Activated T-helper 17 cell treated with anti-CD3 and anti-CD28 coated beads, Interleukin-2, amount 50 U/mL, for 72 hours (primary cell): Measurements from ENCODE around the gene ZNF615. TPM values are rescaled to one million over a fixed set of nuclear protein-coding genes. Genes with fewer than 3 reads are reported as not detected.
"Not testable (repeated sequence)": the region's sequence is repeated elsewhere in the genome, so short reads cannot be mapped to it uniquely, and the experiment has no call there.

ENCODE experiments used
- ATAC-seq: fragments of 150-1000 bp; cut with Tn5 transposase; replicated peaks from 2 replicates; pipeline ENCODE4 v1.10.0; 2021; ENCODE audit warnings: mild to moderate bottlenecking, moderate library complexity
- H3K27ac Mint-ChIP-seq: one replicate; pipeline ENCODE4 v1.8.0; 2022; ENCODE audit warnings: mixed read lengths
- H3K27me3 Mint-ChIP-seq: one replicate; pipeline ENCODE4 v1.8.0; 2022; ENCODE audit warnings: mixed read lengths
- H3K36me3 Mint-ChIP-seq: one replicate; pipeline ENCODE4 v1.8.0; 2022; ENCODE audit warnings: low read depth, mild to moderate bottlenecking, mixed read lengths
- H3K4me1 Mint-ChIP-seq: one replicate; pipeline ENCODE4 v1.8.0; 2022; ENCODE audit warnings: mixed read lengths
- H3K4me3 Mint-ChIP-seq: one replicate; pipeline ENCODE4 v1.8.0; 2022; ENCODE audit warnings: mild to moderate bottlenecking, mixed read lengths
- H3K9me3 Mint-ChIP-seq: one replicate; pipeline ENCODE4 v1.8.0; 2022; ENCODE audit warnings: mixed read lengths
- total RNA-seq, 2 donors: library from RNA; stranded (reverse); gene quantifications; one replicate each; pipeline ENCODE4 v1.2.3, GENCODE V29; 2022

Gene ZNF615
- total RNA-seq, 2 donors from 2014 or later: 5.9 to 15.2 TPM

DNA sequence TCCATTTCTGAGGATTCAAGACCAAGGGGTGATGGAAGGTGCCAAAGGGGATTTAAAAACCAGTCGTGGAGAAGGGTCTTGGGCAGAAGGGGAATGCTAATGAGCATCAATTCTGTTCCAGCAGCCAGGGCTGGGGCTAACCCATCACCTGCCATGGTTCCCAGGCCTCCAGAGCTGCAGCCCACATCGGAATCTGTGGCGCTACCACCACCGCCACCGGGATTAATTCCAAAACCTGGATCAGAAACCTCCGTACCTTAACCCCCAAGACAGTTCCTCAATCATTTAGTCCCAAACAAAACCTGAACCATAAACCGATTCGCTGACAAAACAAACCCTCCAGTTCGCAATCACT is 583 bp downstream of the ZNF615 start:
- Mint-ChIP-seq H3K9me3 (peaks cover 12% of the 10 kb centered on the region), H3K27me3 (no peaks in the 10 kb centered on the region), H3K27ac (peak overlapping the region; percentile 94), H3K36me3 (peaks cover 33% of the 10 kb centered on the region), H3K4me3 (peak overlapping the region; percentile 91), H3K4me1 (peaks cover 9% of the 10 kb centered on the region)
- ATAC-seq: peak; percentile 8

DNA sequence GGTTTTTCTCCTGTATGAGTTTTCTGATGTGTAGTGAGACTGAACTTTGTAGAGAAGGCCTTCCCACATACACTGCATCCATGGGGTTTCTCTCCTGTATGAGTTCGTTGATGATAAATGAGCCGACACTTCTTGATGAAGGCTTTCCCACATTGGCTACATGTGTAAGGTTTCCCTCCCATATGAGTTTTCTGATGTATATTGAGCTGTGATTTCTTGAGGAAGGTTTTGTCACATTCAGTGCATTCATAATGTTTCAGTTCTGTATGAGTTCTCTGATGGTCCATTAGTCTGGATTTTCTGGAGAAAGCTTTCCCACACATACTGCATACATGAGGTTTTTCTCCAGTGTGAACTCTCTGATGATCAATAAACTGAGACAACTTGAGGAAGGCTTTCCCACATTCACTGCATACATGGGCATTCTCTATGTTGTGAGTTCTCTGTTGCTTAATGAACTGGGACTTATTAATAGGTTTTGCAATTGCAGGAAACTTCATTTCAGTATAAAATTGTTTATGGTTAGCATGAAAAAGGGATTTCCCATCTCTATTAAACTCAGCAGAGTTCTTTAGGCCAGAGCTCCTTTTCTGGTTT is 13.9 kb downstream of the ZNF615 start:
- Mint-ChIP-seq H3K27ac (no peak overlapping the region), H3K36me3 (peaks cover 59% of the 10 kb centered on the region)

GRCh38 chr19:51993422-51993821 is 14.6 kb downstream of the ZNF615 start:
- peaks cover 47% of the 10 kb centered on the region for H3K9me3 Mint-ChIP-seq
- no peaks in the 10 kb centered on the region for H3K4me1 Mint-ChIP-seq
- H3K27ac Mint-ChIP-seq: no peak overlapping the region
- no peak for ATAC-seq
- no peaks in the 10 kb centered on the region for H3K27me3 Mint-ChIP-seq
- peaks cover 52% of the 10 kb centered on the region for H3K36me3 Mint-ChIP-seq
- H3K4me3 Mint-ChIP-seq: no peak overlapping the region

More for the DNA sequence above, 13.9 kb downstream of the ZNF615 start:
- Mint-ChIP-seq H3K27me3 (no peaks in the 10 kb centered on the region), H3K4me1 (no peaks in the 10 kb centered on the region), H3K4me3 (no peak overlapping the region), H3K9me3 (peaks cover 40% of the 10 kb centered on the region)
- ATAC-seq: no peak

GRCh38 chr19:51986309-51987291 is 21.4 kb downstream of the ZNF615 start, which contains the start of gene ZNF350:
Gene ZNF350, minus strand, starts transcription at chr19:51986840. Its CDS starts 12,480 bp downstream, at chr19:51974360.
- ATAC-seq: peak; percentile 98
- peaks cover 6% of the 10 kb centered on the region for H3K4me1 Mint-ChIP-seq
- peaks cover 36% of the 10 kb centered on the region for H3K36me3 Mint-ChIP-seq
- peak within 1 kb of the TSS; percentile 94 for H3K27ac Mint-ChIP-seq
- H3K4me3 Mint-ChIP-seq: peak within 1 kb of the TSS; percentile 92
- no peaks in the 10 kb centered on the region for H3K27me3 Mint-ChIP-seq
- peaks cover 33% of the 10 kb centered on the region for H3K9me3 Mint-ChIP-seq

- ATAC-seq: no peak
- no peak overlapping the region for H3K4me3 Mint-ChIP-seq
- peaks cover 6% of the 10 kb centered on the region for H3K4me1 Mint-ChIP-seq
- H3K9me3 Mint-ChIP-seq: peaks cover 29% of the 10 kb centered on the region
- peaks cover 69% of the 10 kb centered on the region for H3K36me3 Mint-ChIP-seq
- no peaks in the 10 kb centered on the region for H3K27me3 Mint-ChIP-seq
- no peak overlapping the region for H3K27ac Mint-ChIP-seq
These were observed 24.6 kb downstream of the ZNF615 start for GRCh38 chr19:51983361-51983760.

- H3K9me3 Mint-ChIP-seq: peaks cover 23% of the 10 kb centered on the region
- H3K27ac Mint-ChIP-seq, H3K4me1 Mint-ChIP-seq, H3K4me3 Mint-ChIP-seq, H3K27me3 Mint-ChIP-seq, ATAC-seq: not testable (repeated sequence)
- H3K36me3 Mint-ChIP-seq: peaks cover 84% of the 10 kb centered on the region
These were observed 27.1 kb downstream of the ZNF615 start for GRCh38 chr19:51980926-51981325.

DNA sequence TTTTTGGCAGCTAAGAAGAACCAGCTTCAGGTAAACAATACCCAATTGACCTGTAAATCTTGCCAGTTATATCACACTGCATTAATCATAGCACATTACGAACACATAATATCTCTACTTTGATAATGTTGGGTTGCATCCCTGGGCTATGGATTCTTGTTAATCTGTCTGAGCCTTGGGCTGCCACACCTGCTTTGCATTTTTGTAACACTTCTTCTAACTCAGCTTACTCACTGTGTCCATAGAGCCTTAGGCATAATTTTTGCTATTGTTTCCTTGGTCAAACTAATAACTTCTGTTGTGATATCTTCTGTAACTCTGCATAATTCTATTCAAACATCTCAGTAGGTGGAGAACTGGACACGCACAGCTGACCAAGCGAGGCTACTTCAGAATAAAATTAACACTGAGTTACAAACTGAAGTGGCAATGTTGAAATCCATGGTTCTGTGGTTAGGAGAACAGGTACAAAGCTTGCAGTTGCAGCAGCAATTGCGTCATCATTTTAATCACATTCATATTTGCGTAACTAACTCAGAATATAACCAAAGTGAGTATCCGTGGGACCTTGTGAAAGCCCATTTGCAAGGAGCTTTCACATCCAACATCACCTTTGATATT is 27.8 kb downstream of the ZNF615 start:
- Mint-ChIP-seq H3K27me3 (no peaks in the 10 kb centered on the region), H3K4me1 (no peaks in the 10 kb centered on the region), H3K9me3 (peaks cover 23% of the 10 kb centered on the region), H3K4me3 (no peak overlapping the region), H3K36me3 (peaks cover 85% of the 10 kb centered on the region), H3K27ac (no peak overlapping the region)
- ATAC-seq: no peak

DNA sequence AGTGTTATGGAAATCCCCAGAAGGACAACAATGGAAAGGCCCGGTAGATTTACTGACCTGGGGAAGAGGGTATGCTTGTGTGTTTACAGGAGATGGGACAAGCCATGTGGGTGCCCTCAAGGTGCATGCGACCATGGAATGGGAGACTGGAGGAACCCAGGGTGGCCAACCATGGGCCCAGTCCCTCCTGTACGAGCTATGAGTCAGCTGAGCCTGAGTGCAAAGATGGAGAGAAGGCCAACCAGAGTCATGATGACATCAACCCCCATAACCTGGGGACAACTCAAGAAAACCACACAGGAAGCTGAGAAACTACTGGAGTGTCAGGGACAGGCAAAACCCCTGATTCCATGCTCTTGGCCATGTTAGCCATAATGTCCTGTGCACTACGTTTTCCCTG is 29.1 kb downstream of the ZNF615 start:
- Mint-ChIP-seq H3K27me3 (no peaks in the 10 kb centered on the region), H3K4me3 (no peak overlapping the region), H3K9me3 (peaks cover 23% of the 10 kb centered on the region), H3K27ac (no peak overlapping the region), H3K4me1 (no peaks in the 10 kb centered on the region), H3K36me3 (peaks cover 93% of the 10 kb centered on the region)
- ATAC-seq: no peak

DNA sequence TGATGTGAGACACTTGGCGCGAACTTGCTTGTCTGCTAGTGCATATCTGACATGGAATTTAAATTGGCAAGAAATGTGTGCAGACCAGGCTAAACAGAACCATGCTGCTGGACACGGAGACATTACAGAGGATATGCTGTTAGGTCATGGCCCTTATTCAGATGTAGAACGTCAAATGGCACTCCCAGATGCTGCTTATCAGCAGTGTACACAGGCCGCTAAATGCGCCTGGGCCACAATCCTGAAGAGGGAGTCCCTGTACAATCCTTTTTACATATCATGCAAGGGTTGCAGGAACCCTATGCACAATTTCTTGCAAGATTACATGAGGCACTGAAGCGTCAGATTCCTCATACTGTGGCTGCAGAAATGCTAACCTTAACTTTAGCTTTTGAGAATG is 30.7 kb downstream of the ZNF615 start:
- Mint-ChIP-seq H3K27me3 (no peaks in the 10 kb centered on the region), H3K36me3 (peaks cover 93% of the 10 kb centered on the region), H3K27ac (no peak overlapping the region), H3K4me1 (no peaks in the 10 kb centered on the region), H3K4me3 (no peak overlapping the region), H3K9me3 (peaks cover 20% of the 10 kb centered on the region)
- ATAC-seq: no peak

GRCh38 chr19:51976852-51977251 is 31.2 kb downstream of the ZNF615 start:
- no peak for ATAC-seq
- Mint-ChIP-seq H3K36me3 (peaks cover 94% of the 10 kb centered on the region), H3K4me3 (no peak overlapping the region), H3K27ac (no peak overlapping the region), H3K4me1 (no peaks in the 10 kb centered on the region), H3K9me3 (peaks cover 22% of the 10 kb centered on the region), H3K27me3 (no peaks in the 10 kb centered on the region)

DNA sequence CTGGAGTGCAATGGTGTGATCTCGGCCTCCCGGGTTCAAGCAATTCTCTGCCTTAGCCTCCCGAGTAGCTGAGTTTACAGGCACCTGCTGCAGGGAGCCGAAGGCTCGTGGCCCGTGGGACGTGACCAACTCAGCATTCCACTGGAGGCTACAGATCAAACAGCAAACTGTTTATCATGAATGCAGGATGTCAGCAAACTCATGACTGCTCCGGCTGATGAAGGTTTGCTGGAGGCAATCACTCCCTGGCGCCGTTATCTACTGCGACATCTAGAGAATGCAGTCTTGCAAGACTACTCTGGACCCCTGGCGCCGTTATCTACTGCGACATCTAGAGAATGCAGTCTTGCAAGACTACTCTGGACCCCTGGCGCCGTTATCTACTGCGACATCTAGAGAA is 32.2 kb downstream of the ZNF615 start:
- not testable (repeated sequence) for H3K4me1 Mint-ChIP-seq, H3K27ac Mint-ChIP-seq, H3K27me3 Mint-ChIP-seq, ATAC-seq, H3K4me3 Mint-ChIP-seq
- H3K9me3 Mint-ChIP-seq: peaks cover 32% of the 10 kb centered on the region
- peaks cover 94% of the 10 kb centered on the region for H3K36me3 Mint-ChIP-seq

- H3K9me3 Mint-ChIP-seq: peaks cover 35% of the 10 kb centered on the region
These were observed 36.4 kb downstream of the ZNF615 start for GRCh38 chr19:51971624-51972023.

DNA sequence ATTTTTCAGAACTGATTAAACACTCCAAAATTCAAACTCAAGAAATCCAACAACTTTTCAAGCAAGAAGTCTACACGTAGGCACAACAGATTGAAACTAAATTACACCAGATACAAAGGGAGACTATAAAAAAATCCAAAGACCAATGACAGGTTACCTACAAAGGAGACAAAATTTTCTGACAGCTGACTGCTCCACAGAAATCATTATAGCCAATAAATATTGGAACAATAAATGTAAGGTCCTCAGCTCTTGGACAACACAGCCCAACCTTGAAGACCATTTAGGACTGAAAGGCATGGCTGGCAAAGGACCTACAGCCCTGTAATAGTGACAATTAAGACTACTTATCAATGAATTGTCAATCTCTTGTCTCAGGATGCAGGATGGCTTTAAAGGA is 37.3 kb downstream of the ZNF615 start:
- ATAC-seq: no peak
- H3K27me3 Mint-ChIP-seq: no peaks in the 10 kb centered on the region
- peaks cover 90% of the 10 kb centered on the region for H3K36me3 Mint-ChIP-seq
- H3K27ac Mint-ChIP-seq: no peak overlapping the region
- peaks cover 32% of the 10 kb centered on the region for H3K9me3 Mint-ChIP-seq
- no peak overlapping the region for H3K4me3 Mint-ChIP-seq
- no peaks in the 10 kb centered on the region for H3K4me1 Mint-ChIP-seq

More at GRCh38 chr19:51971624-51972023, 36.4 kb downstream of the ZNF615 start:
- Mint-ChIP-seq H3K4me1 (no peaks in the 10 kb centered on the region), H3K36me3 (peaks cover 89% of the 10 kb centered on the region), H3K27me3 (no peaks in the 10 kb centered on the region), H3K27ac (no peak overlapping the region), H3K4me3 (no peak overlapping the region)
- no peak for ATAC-seq

DNA sequence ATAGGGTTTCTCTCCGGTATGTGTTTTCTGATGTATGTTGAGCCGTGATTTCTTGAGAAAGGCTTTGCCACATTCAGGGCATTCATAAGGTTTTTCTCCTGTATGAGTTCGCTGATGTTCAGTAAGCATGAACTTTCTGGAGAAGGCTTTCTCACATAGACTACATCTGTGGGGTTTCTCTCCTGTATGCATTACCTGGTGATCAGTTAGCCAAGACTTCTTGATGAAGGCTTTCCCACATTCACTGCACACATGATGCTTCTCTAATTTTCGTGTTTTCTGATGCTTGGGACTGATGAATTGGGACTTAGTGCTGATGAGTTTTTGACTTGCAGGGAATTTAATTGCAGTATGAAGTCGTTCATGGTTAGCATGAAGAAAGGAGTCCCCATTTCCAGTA is 42.4 kb downstream of the ZNF615 start:
- Mint-ChIP-seq H3K4me3 (no peak overlapping the region), H3K27me3 (no peaks in the 10 kb centered on the region), H3K27ac (no peak overlapping the region), H3K9me3 (peaks cover 40% of the 10 kb centered on the region), H3K36me3 (peaks cover 64% of the 10 kb centered on the region), H3K4me1 (no peaks in the 10 kb centered on the region)
- ATAC-seq: no peak
